ENCODE results near the gene LMTK2. TPM values are rescaled to one million over a fixed set of nuclear protein-coding genes. Genes with fewer than 3 reads are reported as not detected.
"Not testable (repeated sequence)": the region's sequence is repeated elsewhere in the genome, so short reads cannot be mapped to it uniquely, and the experiment has no call there.

Gene LMTK2
- total RNA-seq, 1 donor from 2014 or later: 14.3 TPM

GRCh38 chr7:98105942-98106544, 619 bp upstream of the LMTK2 start:
- intact Hi-C loops (cut with micrococcal nuclease): loop anchor here (1.0 to 2.0 kb wide), 7 partner anchors 27 to 233 kb away; partner anchors contain the start of genes ASNS and BRI3

DNA sequence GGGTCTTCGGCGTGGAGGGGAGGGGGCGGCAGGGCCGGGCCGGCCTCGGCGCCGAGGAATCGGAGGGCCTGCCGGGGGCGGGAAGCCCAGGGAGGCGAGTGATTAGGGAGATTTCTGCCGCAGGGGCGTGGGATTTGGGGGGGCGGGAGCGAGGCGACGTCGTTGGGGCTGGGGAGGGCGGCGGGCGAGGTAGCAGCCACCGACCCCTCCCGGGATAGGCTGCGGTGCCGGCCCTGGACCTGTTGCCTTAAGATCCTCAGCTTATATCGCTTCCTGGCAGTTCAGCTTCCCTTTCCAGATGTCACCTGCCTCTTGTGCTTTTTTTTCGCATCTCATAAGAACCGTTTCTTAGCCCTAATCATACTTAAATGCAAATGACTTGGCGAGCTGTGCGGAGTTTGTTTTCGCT, 655 bp downstream of the LMTK2 start:
- intact Hi-C loops (cut with micrococcal nuclease): loop anchor here (2.0 kb wide), 2 partner anchors 143 to 235 kb away; partner anchors contain the start of gene ASNS

DNA sequence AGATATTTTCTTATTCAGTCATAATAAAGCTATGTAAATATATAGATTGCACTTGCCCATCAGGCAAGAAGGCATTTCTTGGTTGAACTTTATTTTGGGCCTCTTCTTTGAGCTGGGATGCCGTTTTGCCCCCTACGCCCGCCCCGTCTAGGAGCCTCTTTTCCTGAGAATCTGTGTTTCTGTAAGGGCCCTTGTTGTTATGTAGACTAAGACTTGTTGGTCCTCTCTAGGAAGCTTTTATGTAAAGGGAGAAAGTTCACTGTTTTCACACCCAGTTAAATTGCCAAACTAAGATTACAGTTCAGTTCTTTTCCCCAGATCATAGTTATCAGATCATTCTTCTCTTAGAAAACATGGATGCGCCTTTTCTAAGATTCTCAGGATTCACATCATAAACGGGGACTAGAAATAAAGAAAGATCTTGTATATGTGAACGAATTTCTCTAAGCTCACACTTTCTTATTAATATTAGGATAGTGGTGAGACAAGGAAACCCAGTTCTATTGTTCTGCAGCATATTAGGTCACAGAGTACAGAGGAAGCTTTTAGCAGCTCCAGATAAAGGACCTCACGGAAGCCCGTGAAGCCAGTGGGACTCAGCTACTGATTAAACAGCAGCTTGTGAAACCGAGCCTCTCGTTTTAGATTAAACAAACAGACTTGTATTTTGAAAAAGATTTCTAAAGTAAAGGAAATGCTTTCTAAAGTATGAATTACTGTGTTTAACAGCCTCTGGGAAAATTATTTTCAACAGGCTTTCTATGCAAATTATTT, 3.8 kb downstream of the LMTK2 start:
- intact Hi-C loops (cut with micrococcal nuclease): no loop called here

- intact Hi-C loops (cut with micrococcal nuclease): no loop called here
These were observed 5.4 kb downstream of the LMTK2 start for GRCh38 chr7:98112077-98112476.

DNA sequence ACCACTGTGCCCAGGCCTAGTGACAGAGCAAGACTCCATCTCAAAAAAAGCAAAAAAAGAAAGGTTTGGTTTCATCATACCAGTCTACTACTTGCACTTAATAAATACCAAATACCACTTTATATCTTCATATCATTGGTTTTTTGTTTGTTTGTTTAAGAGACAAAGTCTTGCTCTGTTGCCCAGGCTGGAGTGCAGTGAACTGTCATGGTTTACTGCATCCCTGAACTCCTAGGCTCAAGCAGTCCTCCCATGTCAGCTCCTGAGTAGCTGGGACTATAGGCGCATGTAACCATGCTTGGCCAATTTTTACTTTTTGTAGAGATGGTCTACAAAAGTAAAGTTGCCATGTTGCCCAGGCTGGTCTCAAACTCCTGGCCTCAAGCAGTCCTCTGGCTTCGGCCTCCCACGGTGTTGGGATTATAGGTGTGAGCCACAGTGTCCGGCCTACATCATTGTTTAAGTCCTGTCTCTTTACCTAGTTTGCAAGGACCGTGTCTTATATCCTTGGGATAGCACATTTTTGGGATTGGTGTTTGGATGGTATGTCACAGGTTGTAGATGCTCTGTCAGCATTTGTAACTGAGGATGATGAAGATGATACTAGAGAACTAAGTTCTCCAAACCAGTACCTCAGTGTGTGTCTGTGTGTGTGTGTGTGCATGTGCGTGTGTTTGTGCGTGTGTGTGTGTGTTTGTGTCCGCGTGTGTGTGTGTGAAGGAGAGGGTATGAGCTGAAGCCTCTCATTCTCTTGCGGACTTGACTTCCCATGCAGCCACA, 9.3 kb downstream of the LMTK2 start:
- intact Hi-C loops (cut with micrococcal nuclease): no loop called here

GRCh38 chr7:98116656-98117461, 10.2 kb downstream of the LMTK2 start:
- intact Hi-C loops (cut with micrococcal nuclease): no loop called here

DNA sequence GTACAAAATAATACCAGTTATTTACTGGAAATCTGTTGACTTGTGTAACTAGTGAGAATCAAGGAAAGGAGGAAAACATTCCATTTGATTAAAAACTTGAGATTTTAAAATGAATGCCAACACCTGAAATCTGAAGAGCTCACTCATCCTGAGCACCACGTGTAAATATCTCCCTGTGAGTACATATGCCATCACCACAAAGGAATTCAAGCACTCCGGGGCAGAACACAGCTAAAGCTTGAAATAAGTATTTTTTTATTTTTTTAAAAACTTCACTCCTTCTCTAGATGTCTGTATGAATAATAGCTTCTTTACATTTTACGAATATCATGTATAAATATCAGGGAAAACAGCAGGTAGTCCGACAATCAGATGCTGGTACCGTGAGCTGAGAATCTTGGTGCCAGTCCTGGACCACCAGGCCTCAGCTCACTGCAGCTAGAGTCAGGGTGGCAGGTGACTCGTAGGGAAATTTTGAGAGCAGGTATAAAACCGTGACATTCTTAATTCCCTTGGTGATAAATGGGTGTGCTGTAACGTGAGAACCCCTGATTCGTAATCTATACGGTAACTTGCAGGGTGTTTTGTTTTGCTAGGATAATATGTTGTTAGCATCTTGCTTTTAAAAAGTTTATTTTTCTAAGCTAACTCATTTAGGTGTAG, 12.7 kb downstream of the LMTK2 start:
- intact Hi-C loops (cut with micrococcal nuclease): no loop called here

GRCh38 chr7:98120559-98120958, 13.9 kb downstream of the LMTK2 start:
- intact Hi-C loops (cut with micrococcal nuclease): no loop called here

DNA sequence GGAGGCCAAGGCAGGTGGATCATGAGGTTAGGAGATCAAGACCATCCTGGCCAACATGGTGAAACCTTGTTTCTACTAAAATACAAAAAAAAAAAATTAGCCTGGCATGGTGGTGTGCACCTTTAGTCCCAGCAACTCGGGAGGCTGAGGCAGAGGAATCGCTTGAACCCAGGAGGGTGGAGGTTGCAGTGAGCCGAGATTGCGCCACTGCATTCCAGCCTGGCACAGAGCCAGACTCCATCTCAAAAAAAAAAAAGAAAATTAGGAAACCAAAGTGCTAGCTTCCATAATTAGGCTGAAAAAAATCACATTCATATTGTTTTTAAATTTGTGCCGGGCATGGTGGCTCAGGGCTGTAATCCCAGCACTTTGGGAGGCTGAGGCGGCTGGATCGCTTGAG, 14.7 kb downstream of the LMTK2 start:
- intact Hi-C loops (cut with micrococcal nuclease): not testable (repeated sequence)

- intact Hi-C loops (cut with micrococcal nuclease): no loop called here
These were observed 16.7 kb downstream of the LMTK2 start for GRCh38 chr7:98123365-98123696.

GRCh38 chr7:98125759-98126158, 19.1 kb downstream of the LMTK2 start:
- intact Hi-C loops (cut with micrococcal nuclease): no loop called here

DNA sequence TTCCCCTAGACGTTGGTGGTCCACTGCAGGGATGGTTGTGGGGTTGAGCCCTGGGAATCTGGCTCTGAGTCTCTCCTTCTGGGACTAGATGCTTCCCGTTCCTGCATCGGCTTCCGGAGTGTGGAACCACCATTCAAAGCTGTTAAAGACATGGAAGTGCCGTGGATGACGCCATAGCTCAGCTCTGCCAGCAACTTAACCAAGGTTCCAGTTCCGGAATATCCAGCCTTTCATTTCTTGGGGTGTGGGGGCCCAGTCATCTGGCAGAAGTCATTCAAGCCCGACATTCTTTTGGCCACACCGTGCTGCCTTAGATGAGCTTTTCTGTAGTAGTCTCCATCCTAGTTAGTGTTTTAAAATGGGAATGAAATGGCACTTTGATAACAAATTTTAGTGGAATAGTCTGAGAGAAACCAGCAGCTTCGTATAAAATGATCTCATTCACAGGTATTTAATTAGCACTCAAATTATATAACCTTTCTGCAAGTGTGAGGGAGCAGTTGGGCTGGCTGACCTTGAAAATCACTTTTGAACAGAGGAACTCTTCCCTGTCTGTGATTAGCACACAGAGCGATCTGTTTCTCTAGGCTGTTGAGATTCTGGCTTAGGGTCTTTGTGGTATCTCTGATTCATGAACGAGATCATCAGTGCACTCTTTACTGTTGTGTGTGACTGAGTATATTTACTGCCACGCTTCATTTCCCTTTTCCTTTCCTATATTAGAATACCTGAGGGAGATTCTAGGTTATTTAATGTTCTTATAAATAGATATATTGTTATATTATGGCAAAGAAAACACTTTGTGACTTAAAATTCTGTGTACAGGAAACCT, 19.9 kb downstream of the LMTK2 start:
- intact Hi-C loops (cut with micrococcal nuclease): no loop called here

DNA sequence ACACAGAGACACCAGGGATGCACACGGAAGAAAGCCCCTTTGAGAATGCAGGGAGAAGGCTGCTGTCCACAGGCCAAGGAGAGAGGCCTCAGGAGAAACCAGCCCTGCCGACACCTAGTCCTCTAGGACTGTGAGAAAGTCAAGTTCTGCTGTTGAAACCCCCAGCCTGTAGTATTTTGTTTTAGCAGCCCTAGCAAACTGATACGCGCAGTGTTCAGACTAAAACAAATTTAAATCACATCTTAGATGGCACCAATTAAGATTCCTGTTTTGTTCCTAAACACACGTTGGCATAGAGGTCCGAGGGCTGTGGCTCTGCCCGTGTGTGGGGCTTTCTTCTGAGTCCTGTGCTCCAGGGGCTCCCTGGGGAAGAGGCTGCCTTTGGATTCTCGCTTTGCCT, 21.7 kb downstream of the LMTK2 start:
- intact Hi-C loops (cut with micrococcal nuclease): no loop called here

DNA sequence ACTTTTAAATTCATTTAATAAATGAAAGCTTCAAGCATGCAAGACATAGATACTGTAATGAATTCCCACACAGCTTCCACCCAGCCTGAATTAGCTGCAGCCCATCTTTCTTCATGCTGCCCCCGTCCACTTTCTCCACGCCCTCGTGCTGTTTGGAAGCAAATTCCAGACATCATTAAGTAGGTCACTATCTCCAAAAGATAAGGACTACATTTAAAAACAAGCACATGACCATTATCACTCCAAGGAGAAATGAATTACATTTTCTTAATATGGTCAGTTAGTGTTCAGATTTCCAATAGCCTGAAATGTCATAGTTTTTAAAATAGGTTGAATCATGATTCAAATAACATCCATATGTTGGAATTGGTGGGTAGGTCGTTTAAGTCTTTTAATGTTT, 24.3 kb downstream of the LMTK2 start:
- intact Hi-C loops (cut with micrococcal nuclease): no loop called here

DNA sequence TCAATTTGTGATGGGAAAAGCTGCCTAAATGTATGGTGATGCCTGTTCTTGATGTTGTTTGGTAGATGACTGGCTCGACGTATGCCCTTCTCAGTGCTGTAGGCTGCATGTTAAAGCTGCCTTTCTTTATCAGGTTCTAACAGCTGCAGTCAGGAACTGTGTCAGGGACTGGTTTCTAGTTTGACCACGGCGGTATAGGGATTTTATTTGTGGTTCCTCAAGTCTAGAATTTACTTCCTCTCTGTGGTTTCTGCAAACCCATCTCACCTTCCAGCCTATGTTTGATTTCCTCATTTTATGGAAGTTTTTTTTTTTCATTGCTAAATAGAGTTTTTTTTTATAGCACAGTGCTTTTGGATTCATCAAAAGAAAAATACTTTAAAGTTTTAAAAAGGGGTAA, 26.5 kb downstream of the LMTK2 start:
- intact Hi-C loops (cut with micrococcal nuclease): loop anchor here (1.0 kb wide), 1 partner anchor 27 kb away; the partner anchor contains the start of gene LMTK2

GRCh38 chr7:98133621-98134303, 27.1 kb downstream of the LMTK2 start:
- intact Hi-C loops (cut with micrococcal nuclease): loop anchor here (1.0 kb wide), 1 partner anchor 27 kb away; the partner anchor contains the start of gene LMTK2

- intact Hi-C loops (cut with micrococcal nuclease): no loop called here
These were observed 28.0 kb downstream of the LMTK2 start for GRCh38 chr7:98134420-98135228.

DNA sequence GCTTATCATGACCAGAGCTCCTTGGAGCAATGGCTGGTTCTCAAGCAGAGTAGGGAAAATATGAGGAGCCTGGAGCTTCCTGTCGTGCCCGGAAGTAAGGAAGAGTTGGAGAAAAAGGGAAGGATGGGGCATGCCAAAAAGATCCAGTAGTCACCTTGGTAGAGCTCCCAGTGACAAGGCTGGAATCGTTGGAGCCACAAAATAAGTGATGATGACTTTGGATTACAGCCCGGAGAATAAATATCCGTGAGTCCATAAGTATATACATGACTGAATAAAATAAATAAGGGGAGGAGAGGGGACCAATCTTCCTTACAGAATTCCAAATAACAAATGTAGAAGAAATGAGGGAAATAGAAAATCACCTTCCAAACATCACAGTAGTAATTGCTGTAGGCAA, 29.3 kb downstream of the LMTK2 start:
- intact Hi-C loops (cut with micrococcal nuclease): no loop called here
